ENCODE data around the gene HSF2BP. TPM values are rescaled to one million over a fixed set of nuclear protein-coding genes. Genes with fewer than 3 reads are reported as not detected.
"Not testable (repeated sequence)": the region's sequence is repeated elsewhere in the genome, so short reads cannot be mapped to it uniquely, and the experiment has no call there.

The HSF2BP gene
- total and polyA plus RNA-seq, 9 donors, result 0.58 to 2.9 (median 1.5) TPM

DNA sequence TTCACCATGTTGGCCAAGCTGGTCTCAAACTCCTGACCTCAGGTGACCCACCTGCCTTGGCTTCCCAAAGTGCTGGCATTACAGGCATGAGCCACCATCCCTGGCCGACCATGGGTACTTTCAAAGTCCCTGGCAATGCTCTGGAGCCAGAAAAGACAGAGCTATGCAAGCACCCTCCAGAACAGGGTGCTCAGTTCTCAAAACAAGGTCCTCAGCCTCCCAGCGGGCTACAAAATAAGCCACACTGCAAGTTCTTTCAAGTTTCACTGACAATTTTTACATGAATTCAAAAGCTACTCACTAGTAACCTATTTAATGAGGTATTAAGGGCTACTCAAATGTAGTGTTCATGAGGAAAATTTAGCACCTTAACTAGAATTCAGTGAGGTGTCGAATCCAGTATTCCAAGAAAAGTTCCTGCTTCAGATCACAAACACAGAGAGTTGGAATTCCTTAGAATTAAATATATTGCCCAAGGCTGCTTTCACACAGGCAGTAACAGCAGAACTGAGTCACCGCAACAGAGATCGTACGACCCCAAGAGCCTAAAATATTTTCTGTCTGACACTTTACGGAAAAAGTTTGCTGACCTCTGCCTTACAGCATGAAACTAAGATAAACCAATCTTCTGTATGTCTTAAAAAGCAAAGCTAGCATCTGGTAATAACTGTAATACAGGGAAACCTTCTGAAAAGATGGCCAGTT lies 60.7 kb downstream of the HSF2BP start:
- no peaks in the 10 kb centered on the region for H3K4me1 ChIP-seq (ENCODE audit: insufficient read depth)
- no peak overlapping the region for H3K27ac ChIP-seq
- TF ChIP-seq, protein P1, sequence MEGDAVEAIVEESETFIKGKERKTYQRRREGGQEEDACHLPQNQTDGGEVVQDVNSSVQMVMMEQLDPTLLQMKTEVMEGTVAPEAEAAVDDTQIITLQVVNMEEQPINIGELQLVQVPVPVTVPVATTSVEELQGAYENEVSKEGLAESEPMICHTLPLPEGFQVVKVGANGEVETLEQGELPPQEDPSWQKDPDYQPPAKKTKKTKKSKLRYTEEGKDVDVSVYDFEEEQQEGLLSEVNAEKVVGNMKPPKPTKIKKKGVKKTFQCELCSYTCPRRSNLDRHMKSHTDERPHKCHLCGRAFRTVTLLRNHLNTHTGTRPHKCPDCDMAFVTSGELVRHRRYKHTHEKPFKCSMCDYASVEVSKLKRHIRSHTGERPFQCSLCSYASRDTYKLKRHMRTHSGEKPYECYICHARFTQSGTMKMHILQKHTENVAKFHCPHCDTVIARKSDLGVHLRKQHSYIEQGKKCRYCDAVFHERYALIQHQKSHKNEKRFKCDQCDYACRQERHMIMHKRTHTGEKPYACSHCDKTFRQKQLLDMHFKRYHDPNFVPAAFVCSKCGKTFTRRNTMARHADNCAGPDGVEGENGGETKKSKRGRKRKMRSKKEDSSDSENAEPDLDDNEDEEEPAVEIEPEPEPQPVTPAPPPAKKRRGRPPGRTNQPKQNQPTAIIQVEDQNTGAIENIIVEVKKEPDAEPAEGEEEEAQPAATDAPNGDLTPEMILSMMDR (IDR thresholded peaks at IDR 0.05), result no peak
- no peak overlapping the region for H3K4me3 ChIP-seq
- H3K36me3 ChIP-seq, result no peaks in the 10 kb centered on the region
- no peaks in the 10 kb centered on the region for H3K9me3 ChIP-seq
- no peaks in the 10 kb centered on the region for H3K27me3 ChIP-seq
- no peak for DNase-seq
- intact Hi-C loops (cut with DNase I), result no loop called here
- WGBS, 3 donors, result 46 to 50% (median 47%) methylated on average over 7 of the region's 7 CpGs

DNA sequence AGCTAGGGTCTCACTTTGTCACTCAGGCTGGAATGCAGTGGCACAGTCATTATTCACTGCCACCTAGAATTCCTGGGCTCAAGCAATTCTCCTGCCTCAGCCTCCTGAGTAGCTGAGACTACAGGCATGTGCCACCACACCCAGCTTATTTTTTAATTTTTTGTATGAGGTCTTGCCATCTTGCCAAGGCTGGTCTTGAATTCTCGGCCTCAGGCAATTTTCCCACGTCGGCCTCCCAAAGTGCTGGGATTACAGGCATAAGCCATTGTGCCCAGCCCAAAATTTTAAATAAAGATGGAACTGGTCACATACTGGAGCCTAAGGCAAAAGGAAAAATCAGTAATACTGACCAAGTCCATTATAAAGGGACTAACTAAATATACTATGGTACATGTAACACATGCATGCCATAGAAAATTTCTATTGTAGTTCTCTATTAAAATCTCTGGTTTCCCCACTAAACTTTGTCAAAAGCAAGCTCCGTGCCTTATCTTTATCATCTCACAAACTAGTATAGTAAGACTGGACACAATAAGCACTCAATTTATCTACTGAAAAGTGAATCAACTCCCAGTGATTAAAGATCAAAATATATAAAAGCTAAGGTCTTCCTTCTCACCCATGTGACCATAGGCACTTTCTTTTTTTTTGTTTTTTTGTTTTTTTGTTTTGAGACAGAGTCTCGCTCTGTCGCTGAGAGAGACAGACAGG lies 61.6 kb downstream of the HSF2BP start:
- no peaks in the 10 kb centered on the region for H3K27me3 ChIP-seq
- no peaks in the 10 kb centered on the region for H3K36me3 ChIP-seq
- H3K4me1 ChIP-seq (ENCODE audit: insufficient read depth), result peaks cover under 1% of the 10 kb centered on the region
- no peaks in the 10 kb centered on the region for H3K9me3 ChIP-seq
- H3K27ac ChIP-seq, result no peak overlapping the region
- H3K4me3 ChIP-seq, result no peak overlapping the region
- no peak for DNase-seq
- WGBS, 3 donors, result 94 to 96% (median 95%) methylated on average over 6 of the region's 6 CpGs
- TF ChIP-seq POLR2A (IDR thresholded peaks at IDR 0.05) (no peak), EP300 (IDR thresholded peaks at IDR 0.05) (no peak)
- TF ChIP-seq, protein P1 (IDR thresholded peaks at IDR 0.05), result no peak
- intact Hi-C loops (cut with DNase I), result no loop called here

DNA sequence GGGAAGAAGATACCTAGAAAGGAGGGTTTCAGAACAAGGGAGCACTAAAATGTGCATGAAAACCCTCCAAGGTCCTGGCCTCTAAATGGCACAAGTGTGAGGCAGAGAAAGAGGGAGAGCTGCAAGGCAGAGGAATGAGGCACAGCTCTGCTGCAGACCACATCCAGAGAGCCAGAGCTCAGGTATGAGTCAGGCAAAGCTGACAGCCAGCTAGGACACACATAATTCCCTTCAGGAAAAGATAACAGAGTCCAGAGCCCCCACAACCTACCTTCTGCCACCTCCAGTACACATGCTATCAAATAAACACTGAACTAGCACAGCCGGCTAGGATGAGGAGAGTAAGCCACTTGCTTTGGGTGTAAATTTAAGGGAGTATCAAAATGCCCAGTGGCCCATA lies 62.2 kb downstream of the HSF2BP start:
- Histone ChIP-seq H3K27me3 (no peaks in the 10 kb centered on the region), H3K4me3 (no peak overlapping the region), H3K36me3 (no peaks in the 10 kb centered on the region), H3K9me3 (no peaks in the 10 kb centered on the region), H3K4me1 (ENCODE audit: insufficient read depth) (peaks cover 2% of the 10 kb centered on the region), H3K27ac (no peak overlapping the region)
- DNase-seq, result no peak
- no peak for TF ChIP-seq POLR2A (IDR thresholded peaks at IDR 0.05)
- TF ChIP-seq, protein P1 (IDR thresholded peaks at IDR 0.05), result no peak
- TF ChIP-seq EP300 (IDR thresholded peaks at IDR 0.05), result no peak
- 90 to 100% (median 91%) methylated on average over 1 of the region's 1 CpG for WGBS, 3 donors
- intact Hi-C loops (cut with DNase I), result no loop called here

DNA sequence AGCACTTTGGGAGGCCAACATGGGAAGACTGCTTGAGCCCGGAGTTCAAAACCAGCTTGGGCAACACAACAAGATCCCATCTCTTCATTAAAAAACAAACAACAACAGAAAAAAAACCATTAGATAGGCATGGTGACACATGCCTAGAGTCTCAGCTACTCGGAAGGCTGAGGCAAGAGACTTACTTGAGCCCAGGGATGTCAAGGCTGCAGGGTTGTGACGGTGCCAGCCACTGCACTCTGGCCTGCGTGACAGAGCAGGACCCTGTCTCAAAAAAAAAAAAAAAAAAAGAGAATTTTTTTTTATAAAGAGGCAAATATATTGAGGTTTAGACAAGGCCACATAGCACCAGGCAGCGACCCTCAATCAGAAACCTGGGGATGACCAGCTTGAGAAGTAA lies 62.7 kb downstream of the HSF2BP start:
- Histone ChIP-seq H3K36me3 (no peaks in the 10 kb centered on the region), H3K27ac (no peak overlapping the region), H3K4me1 (ENCODE audit: insufficient read depth) (peaks cover 2% of the 10 kb centered on the region), H3K27me3 (no peaks in the 10 kb centered on the region), H3K9me3 (no peaks in the 10 kb centered on the region), H3K4me3 (no peak overlapping the region)
- DNase-seq, result no peak
- WGBS, 3 donors, result 92 to 96% (median 96%) methylated on average over 5 of the region's 5 CpGs
- intact Hi-C loops (cut with DNase I), result no loop called here
- TF ChIP-seq POLR2A (IDR thresholded peaks at IDR 0.05), result no peak
- TF ChIP-seq EP300 (IDR thresholded peaks at IDR 0.05), result no peak
- TF ChIP-seq, protein P1 (IDR thresholded peaks at IDR 0.05), result no peak

DNA sequence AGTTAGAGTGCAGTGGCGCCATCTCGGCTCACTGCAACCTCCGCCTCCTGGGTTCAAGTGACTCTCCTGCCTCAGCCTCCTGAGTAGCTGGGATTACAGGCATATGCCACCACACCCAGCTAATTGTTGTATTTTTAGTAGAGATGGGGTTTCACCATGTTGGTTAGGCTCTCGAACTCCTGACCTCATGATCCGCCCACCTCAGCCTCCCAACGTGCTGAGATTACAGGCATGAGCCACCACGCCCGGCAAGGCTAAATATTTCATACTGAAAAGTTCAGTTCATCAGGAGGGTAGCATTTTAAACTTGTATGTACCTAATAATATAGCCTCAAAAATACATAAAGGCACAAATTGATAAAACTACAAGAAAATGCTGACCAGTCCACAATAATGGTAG lies 63.5 kb downstream of the HSF2BP start:
- H3K36me3 ChIP-seq; H3K9me3 ChIP-seq; H3K27ac ChIP-seq; H3K4me3 ChIP-seq; intact Hi-C loops (cut with DNase I); H3K27me3 ChIP-seq; H3K4me1 ChIP-seq (ENCODE audit: insufficient read depth); DNase-seq: not testable (repeated sequence)
- WGBS, 3 donors, result 85 to 90% (median 86%) methylated on average over 8 of the region's 8 CpGs
